Muscle layer of duodenum (tissue), 2 donors: ENCODE data around the gene NINL.

Source experiments
- H3K27ac ChIP-seq: one replicate; pipeline ENCODE4 v1.7.0; 2013; ENCODE audit warnings: mild to moderate bottlenecking, low read length
- H3K27me3 ChIP-seq: one replicate; pipeline ENCODE4 v1.7.0; 2013; ENCODE audit warnings: low read depth, mild to moderate bottlenecking, control low read depth, low read length
- H3K36me3 ChIP-seq, 2 donors: one replicate each; pipeline ENCODE4 v1.7.0; 2013; ENCODE audit warnings: low read length in 2 of 2, control low read depth in 1 of 2, mild to moderate bottlenecking in 1 of 2; ENCODE audit not compliant: insufficient read depth in 2 of 2, control insufficient read depth in 1 of 2
- H3K4me1 ChIP-seq, 2 donors: one replicate each; pipeline ENCODE4 v1.7.0; 2013; ENCODE audit warnings: low read length in 2 of 2, mild to moderate bottlenecking in 2 of 2, control low read depth in 1 of 2, moderate library complexity in 1 of 2; ENCODE audit not compliant: insufficient read depth in 2 of 2, control insufficient read depth in 1 of 2
- H3K4me3 ChIP-seq, 2 donors: one replicate each; pipeline ENCODE4 v1.7.0; 2013; ENCODE audit warnings: low read length in 2 of 2, low read depth in 1 of 2, mild to moderate bottlenecking in 1 of 2
- H3K9me3 ChIP-seq, 2 donors: one replicate each; pipeline ENCODE4 v1.7.0; 2013; ENCODE audit warnings: low read length in 2 of 2, control low read depth in 1 of 2, mild to moderate bottlenecking in 1 of 2; ENCODE audit not compliant: control insufficient read depth in 1 of 2
- donor health status: healthy.

The NINL gene

DNA sequence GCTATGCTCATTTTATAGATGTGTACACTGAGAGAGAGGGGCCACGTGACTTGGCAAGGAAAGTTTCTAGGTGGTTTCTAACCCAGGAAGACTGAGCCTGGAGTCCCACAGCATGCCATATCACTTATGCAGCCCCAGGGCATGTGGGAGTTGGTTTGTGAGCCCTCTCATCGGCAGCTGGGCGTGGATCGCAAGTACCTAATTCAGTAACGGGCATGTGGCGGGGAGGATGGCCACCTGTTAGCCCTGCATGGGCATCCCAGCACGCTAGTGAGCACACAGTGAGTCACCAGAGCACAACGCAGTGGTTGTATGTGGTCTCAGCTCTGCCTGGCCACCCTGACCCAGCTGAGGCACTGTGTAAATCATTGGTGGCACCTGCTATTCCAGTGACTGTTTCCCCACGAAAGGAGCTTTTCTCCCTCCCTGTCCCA lies 88.3 kb downstream of the NINL start:
- Histone ChIP-seq H3K4me3 (no peak overlapping the region), H3K27me3 (no peaks in the 10 kb centered on the region), H3K9me3 (no peaks in the 10 kb centered on the region), H3K36me3 (peaks cover 0 to 19% of the 10 kb centered on the region in 2 donors), H3K27ac (no peak overlapping the region), H3K4me1 (no peaks in the 10 kb centered on the region)

DNA sequence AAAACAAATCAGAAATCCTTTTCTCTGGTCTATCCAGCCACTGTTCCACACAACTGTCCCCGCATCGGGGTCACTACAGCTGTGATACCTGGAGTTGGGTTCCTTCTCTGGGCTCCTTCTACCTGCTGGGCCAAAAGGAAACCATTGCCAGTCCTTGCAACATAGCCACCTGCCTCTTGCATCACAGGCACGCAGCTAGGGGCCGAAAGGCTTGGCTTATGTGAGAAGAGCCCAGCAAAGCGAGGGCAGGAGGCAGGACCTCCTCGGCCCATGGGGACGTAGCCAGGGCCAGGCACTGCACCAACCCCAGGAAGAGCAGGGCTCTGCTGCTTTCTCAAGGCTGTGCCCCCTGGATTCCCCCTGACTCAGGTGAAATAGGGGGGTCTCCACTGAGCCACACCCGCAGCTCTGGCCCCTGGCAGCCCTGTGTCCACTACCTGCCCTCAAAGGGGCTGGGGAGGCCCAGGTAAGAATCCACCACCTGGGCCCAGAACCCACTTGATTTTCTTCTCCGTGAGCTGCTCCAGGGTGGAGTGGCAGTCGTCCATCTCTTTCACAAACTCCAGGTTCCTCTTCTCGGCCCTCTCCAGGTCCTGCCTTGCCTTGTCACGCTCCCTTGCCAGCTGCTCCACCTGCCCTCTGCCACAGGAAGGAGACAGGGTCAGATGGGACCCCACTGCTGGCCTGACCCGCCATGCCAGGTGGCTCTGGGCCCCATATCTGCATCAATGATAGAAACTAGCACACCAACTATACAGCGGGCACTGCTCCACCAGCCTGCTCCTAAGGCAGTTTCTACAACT lies 89.0 kb downstream of the NINL start:
- H3K9me3 ChIP-seq = no peaks in the 10 kb centered on the region
- no peaks in the 10 kb centered on the region for H3K27me3 ChIP-seq
- H3K36me3 ChIP-seq = peaks cover 0 to 19% of the 10 kb centered on the region in 2 donors
- H3K4me1 ChIP-seq = no peaks in the 10 kb centered on the region
- H3K4me3 ChIP-seq = no peak overlapping the region
- H3K27ac ChIP-seq = no peak overlapping the region

DNA sequence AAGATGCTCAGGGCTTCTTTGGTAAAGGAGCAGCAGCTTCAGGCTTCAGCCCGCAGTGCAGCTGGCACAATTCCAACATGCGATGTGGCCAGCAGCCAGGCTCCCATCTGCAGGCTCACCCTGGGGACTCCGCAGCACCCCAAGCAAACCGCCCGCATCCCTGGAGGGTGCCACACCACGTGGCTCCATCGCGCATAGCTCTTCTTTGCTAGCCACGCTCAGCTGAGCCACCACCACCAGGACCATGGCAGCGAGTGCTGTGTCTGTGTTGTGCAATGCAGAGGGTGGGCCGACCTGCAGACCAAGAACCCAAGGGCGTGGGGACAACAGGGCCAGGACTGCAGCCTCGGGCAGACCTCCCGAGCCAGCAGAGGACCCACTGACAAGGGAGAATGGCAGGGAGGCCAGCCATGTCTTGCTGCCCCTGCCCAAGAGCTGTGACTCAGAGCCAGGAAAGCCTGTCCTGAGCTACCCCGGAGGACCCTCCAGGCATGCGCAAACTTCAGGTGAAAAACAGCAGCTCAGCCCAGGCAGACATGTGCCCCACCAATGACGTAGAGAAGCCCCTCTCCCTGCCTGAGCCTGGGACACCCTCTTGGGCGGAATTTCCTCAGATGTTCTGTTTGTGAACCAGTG lies 90.0 kb downstream of the NINL start:
- Histone ChIP-seq H3K27ac (no peak overlapping the region), H3K4me1 (no peaks in the 10 kb centered on the region), H3K36me3 (peaks cover 0 to 23% of the 10 kb centered on the region in 2 donors), H3K4me3 (no peak overlapping the region), H3K27me3 (no peaks in the 10 kb centered on the region), H3K9me3 (no peaks in the 10 kb centered on the region)

- no peaks in the 10 kb centered on the region for H3K27me3 ChIP-seq
- no peak overlapping the region for H3K27ac ChIP-seq
- peaks cover 0 to 24% of the 10 kb centered on the region in 2 donors for H3K36me3 ChIP-seq
- H3K9me3 ChIP-seq = no peaks in the 10 kb centered on the region
- no peak overlapping the region for H3K4me3 ChIP-seq
- H3K4me1 ChIP-seq = no peaks in the 10 kb centered on the region
Measured at GRCh38 chr20:25494506-25495188, 90.7 kb downstream of the NINL start.

DNA sequence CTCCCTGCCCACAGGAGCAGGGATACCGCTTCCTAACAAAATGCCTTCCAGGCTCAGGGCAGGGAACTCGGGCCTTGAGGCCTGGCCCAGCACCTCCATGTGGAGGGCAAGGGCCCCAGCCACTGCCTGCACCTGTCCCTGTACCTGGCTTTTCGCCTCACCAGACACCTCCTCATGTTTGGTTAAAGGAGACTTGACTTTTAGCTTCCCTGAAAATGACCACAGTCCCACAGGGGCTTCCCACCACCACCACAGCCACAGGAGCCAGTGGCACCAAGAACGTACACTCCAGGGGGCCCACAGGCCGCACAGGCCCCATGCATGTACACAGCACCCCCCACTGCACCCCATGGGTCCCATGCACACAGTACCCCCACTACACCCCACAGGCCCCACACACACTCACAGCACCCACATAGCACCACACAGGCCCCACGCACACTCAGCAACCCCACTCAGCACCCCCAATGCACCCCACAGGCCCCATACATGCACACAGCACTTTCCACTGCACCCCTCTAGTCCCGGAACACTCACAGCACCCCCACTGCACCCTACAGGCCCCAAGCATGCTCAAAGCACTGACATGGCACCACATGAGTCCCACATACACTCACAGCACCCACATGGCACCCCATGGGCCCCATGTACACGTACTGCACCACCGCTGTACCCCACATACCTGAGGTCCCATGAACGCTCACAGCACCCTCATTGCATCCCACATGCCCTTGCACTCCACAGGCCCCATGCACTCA lies 91.4 kb downstream of the NINL start:
- H3K36me3 ChIP-seq = peaks cover 0 to 30% of the 10 kb centered on the region in 2 donors
- H3K27ac ChIP-seq = no peak overlapping the region
- H3K4me1 ChIP-seq = no peaks in the 10 kb centered on the region
- H3K9me3 ChIP-seq = no peaks in the 10 kb centered on the region
- H3K27me3 ChIP-seq = no peaks in the 10 kb centered on the region
- H3K4me3 ChIP-seq = no peak overlapping the region

GRCh38 chr20:25493137-25493536 lies 92.2 kb downstream of the NINL start:
- Histone ChIP-seq H3K4me1 (no peaks in the 10 kb centered on the region), H3K4me3 (no peak overlapping the region), H3K36me3 (peaks cover 0 to 28% of the 10 kb centered on the region in 2 donors), H3K27ac (no peak overlapping the region), H3K9me3 (no peaks in the 10 kb centered on the region), H3K27me3 (no peaks in the 10 kb centered on the region)

DNA sequence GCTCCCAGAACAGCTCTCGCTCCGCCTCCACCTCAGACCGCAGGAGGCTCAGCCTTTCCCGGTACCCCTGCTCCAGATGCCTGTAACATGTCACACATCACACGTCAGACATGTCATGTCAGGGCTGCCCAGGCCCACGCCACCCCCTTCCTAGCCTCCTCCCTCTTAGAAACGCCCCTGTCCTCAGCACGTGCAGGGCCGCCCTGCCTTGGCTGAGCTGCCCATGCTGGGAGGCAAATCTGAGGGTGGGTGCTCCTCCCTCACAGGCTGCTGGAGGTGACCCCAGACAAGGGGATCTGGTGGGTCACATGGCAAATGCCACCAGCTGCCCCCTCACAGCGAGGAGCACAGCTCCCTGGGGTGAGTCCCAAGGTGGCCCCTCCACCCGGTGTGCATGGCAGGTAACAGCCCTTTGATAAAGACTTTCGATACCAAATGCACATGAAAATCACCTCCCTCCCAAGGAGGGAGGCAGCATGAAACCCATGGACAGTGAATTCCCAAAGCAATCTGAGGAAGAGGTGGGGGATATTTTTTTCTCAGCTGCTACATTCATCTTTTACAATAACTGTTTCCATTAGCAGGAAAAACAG lies 93.8 kb downstream of the NINL start:
- no peak overlapping the region for H3K4me3 ChIP-seq
- no peaks in the 10 kb centered on the region for H3K9me3 ChIP-seq
- H3K4me1 ChIP-seq = no peaks in the 10 kb centered on the region
- H3K27me3 ChIP-seq = no peaks in the 10 kb centered on the region
- no peak overlapping the region for H3K27ac ChIP-seq
- peaks cover 0 to 30% of the 10 kb centered on the region in 2 donors for H3K36me3 ChIP-seq

DNA sequence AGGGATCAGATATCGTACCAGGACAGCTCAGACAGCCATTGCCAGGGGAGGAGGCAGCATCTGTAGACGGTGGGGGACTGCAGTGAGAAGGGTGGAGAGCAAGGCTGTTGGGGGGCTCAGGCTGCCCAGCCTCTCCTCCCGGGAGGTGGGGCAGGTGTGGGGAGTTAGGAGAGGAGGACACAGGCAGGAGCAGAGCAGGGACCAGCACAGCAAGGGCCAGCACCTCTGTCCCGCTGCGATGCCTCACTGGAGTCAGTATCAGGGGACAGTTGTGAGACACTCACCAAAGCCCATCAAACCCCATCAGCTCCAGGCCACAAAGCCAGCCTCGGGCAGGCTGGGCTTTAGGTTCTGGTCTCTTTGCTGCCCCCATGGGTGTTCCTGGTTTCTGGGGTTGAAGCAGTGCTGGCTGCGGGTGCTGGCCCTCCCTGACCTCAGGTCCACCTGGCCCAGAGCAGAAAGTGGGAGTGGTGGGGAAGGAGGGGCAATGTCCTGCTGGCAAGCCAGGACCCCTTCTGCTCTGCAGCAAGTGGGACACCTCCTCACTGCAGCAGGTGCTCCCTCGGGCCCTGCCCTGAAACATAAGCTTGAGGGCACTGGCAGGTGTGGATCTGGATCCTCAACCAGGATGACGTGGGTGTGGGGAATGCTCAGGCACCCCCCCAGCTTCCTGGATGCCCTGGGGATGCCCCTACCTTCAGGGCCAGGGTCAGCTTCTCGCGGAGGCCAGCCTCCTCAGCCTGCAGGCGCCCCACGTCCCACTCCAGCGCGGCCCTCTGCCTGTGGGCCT lies 94.5 kb downstream of the NINL start:
- Histone ChIP-seq H3K4me1 (no peaks in the 10 kb centered on the region), H3K27ac (no peak overlapping the region), H3K27me3 (no peaks in the 10 kb centered on the region), H3K9me3 (no peaks in the 10 kb centered on the region), H3K4me3 (no peak overlapping the region), H3K36me3 (peaks cover 0 to 30% of the 10 kb centered on the region in 2 donors)

GRCh38 chr20:25489221-25489871 lies 96.0 kb downstream of the NINL start:
- H3K36me3 ChIP-seq = peaks cover 0 to 37% of the 10 kb centered on the region in 2 donors
- H3K27me3 ChIP-seq = no peaks in the 10 kb centered on the region
- no peak overlapping the region for H3K27ac ChIP-seq
- H3K9me3 ChIP-seq = no peaks in the 10 kb centered on the region
- no peak overlapping the region for H3K4me3 ChIP-seq
- no peaks in the 10 kb centered on the region for H3K4me1 ChIP-seq

DNA sequence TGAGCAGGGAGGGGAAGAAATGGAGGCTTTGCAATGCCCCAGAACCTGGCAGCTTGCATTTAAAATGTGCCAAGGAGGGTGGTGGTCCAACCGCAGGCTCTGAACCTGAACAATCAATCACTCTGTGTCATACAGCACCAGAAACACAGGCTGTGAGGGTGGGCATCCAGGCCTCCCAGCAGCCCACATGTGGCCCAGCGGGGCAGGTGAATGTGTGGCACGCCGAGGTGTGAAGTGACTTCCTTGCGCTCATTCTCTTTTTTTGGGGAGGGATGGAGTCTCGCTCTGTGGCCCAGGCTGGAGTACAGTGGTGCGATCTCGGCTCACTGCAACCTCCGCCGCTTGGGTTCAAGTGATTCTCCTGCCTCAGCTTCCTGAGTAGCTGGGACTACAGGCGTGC lies 97.4 kb downstream of the NINL start:
- no peak overlapping the region for H3K27ac ChIP-seq
- H3K27me3 ChIP-seq = no peaks in the 10 kb centered on the region
- H3K4me1 ChIP-seq = no peaks in the 10 kb centered on the region
- peaks cover 0 to 39% of the 10 kb centered on the region in 2 donors for H3K36me3 ChIP-seq
- H3K4me3 ChIP-seq = no peak overlapping the region
- no peaks in the 10 kb centered on the region for H3K9me3 ChIP-seq
